ENCODE results near the gene EFCAB12. TPM values are rescaled to one million over a fixed set of nuclear protein-coding genes. Genes with fewer than 3 reads are reported as not detected.

Gene EFCAB12
- total and polyA plus RNA-seq, 2 donors (not counting 3 experiments of a cell fraction or from before 2014, with no cell fraction given), result 0.15 to 0.49 TPM

DNA sequence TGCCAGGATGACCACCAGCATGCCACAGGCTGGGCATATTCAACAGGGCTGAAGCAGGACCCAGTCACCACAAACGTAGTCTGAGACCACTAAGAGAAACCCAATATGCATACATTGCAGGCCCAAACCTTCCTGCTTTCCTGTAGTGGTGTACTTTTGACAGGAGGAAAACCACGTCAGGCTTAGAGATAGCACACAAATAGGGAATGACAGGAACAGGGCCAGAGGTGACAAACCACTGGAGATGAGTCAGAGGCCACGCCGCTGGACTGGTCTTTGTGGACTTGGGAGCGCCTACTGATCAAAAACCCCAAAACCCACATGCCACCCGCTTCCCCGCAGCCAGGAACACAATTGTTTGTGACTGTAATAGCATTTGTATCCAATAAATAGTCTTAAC is 3.6 kb upstream of the EFCAB12 start:
- Histone ChIP-seq H3K36me3 (ENCODE audit: control insufficient read depth in 2 of 2, extremely low read depth in 1 of 2, insufficient read depth in 2 of 2, low read length in 2 of 2) (peaks cover 13 to 17% of the 10 kb centered on the region in 2 experiments), H3K27ac (ENCODE audit: insufficient read depth, low read depth, low read length) (no peak overlapping the region)
- CTCF ChIA-PET, result interaction anchor here (0.8 kb wide), 1 partner anchor 33 kb away, joined by 3 read pairs; no protein-coding TSS in a partner anchor

More for the DNA sequence above, 3.6 kb upstream of the EFCAB12 start:
- H2AFZ ChIP-seq (ENCODE audit: low read depth, low read length), result no peak overlapping the region
- TF ChIP-seq POLR2AphosphoS5 (IDR thresholded peaks at IDR 0.05; ENCODE audit: insufficient read depth, low read depth, low read length), result no peak
- no peak for TF ChIP-seq EZH2 (IDR thresholded peaks at IDR 0.05; ENCODE audit: borderline replicate concordance, low read depth, low read length, severe bottlenecking)
- TF ChIP-seq CTCF (IDR thresholded peaks at IDR 0.05; ENCODE audit: extremely low read depth in 1 of 2, insufficient read depth in 1 of 2, low read depth in 1 of 2, low read length in 2 of 2), result no peak
- TF ChIP-seq JUN (IDR thresholded peaks at IDR 0.05; ENCODE audit: borderline replicate concordance, insufficient read depth, insufficient read length, low read depth), result no peak
- no peak for TF ChIP-seq MAX (IDR thresholded peaks at IDR 0.05; ENCODE audit: insufficient read depth, insufficient read length)
- TF ChIP-seq POLR2A (IDR thresholded peaks at IDR 0.05; ENCODE audit: low read depth, low read length), result no peak
- no peak for TF ChIP-seq GATA2 (IDR thresholded peaks at IDR 0.05; ENCODE audit: insufficient read depth, insufficient read length, low read depth, low read length)
- no peak for TF ChIP-seq FOS (IDR thresholded peaks at IDR 0.05; ENCODE audit: borderline replicate concordance, insufficient read depth, low read length)
- no peak for TF ChIP-seq MYC (IDR thresholded peaks at IDR 0.05; ENCODE audit: low read depth, low read length)
- intact Hi-C loops (cut with micrococcal nuclease) (no loop called here), dilution Hi-C loops (cut with MboI; ENCODE audit: extremely low pct_ligation_motif_present, low sequenced_read_pairs) (no loop called here)
- H3K4me3 ChIP-seq (replicated peaks in 1 of 3; ENCODE audit: insufficient read depth in 1 of 3, low read depth in 1 of 3, low read length in 3 of 3), result no peak overlapping the region
- H3K27me3 ChIP-seq (ENCODE audit: control insufficient read depth in 2 of 2, insufficient read depth in 2 of 2, low read length in 2 of 2), result peaks cover 0 to 4% of the 10 kb centered on the region in 2 experiments
- BruUV-seq (replicated peaks), result no TSS peak
- H4K20me1 ChIP-seq (replicated peaks; ENCODE audit: control insufficient read depth, extremely low read depth, insufficient read depth, low read length), result no peaks in the 10 kb centered on the region
- H3K9me3 ChIP-seq (replicated peaks; ENCODE audit: control insufficient read depth, insufficient read depth, low read length), result no peaks in the 10 kb centered on the region
- no peak overlapping the region for H3K4me2 ChIP-seq (ENCODE audit: insufficient read depth, low read length)
- DNase-seq (ENCODE audit: low read depth, low spot score) (no peak), FAIRE-seq (no peak)
- POLR2A ChIA-PET, result no interaction called here
- peaks cover 6% of the 10 kb centered on the region for H3K4me1 ChIP-seq (ENCODE audit: control insufficient read depth, extremely low read depth, insufficient read depth, low read length)
- H3K9me1 ChIP-seq (replicated peaks; ENCODE audit: control insufficient read depth, extremely low read depth, insufficient read depth, low read length), result no peaks in the 10 kb centered on the region
- H3K9ac ChIP-seq (replicated peaks; ENCODE audit: extremely low read depth, insufficient read depth, low read length), result no peak overlapping the region
- peaks cover 2% of the 10 kb centered on the region for H3K79me2 ChIP-seq (ENCODE audit: control insufficient read depth, insufficient read depth, low read length)

Data from endothelial cell of umbilical vein (primary cell).